ENCODE results near the gene C5orf34.
"Not testable (repeated sequence)": the region's sequence is repeated elsewhere in the genome, so short reads cannot be mapped to it uniquely, and the experiment has no call there.

Gene C5orf34, protein sequence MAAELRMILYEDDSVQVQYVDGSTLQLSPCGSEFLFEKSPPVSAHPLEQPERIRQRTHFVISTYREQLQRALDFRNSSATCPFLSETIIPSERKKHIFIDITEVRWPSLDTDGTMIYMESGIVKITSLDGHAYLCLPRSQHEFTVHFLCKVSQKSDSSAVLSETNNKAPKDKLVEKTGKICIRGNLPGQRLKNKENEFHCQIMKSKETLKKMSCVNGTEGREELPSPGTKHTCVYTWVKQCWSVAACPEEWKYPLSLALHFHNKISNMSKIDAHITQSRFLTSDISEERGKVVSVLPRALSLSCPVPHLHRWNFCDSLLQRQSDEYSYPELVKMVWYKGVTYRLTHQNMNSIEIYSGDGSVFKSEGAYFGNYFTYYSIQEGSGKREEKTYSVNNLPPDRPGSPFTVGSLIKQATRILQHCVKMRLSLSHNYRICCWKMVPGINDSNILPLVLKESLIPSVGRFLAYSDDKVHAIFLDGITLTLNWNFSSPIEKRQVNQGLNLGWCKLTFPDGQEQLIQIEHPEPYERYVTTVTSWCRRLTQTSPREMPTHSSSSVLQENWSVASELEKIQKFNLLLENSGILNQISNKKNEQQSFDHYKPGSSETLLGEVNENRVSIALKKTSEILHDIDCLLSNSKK

GRCh38 chr5:43514816-43515677 lies at the start of gene C5orf34:
TSS of gene C5orf34 (minus strand) at chr5:43515148. CDS start at chr5:43509339, 5,809 bp downstream.
- DNase-seq: peak; percentile 98

- no peak for DNase-seq
Measured at GRCh38 chr5:43564289-43564850, 49.4 kb upstream of the C5orf34 start.

GRCh38 chr5:43563321-43563720 lies 48.4 kb upstream of the C5orf34 start:
- DNase-seq: no peak

- DNase-seq: no peak
Measured at GRCh38 chr5:43561356-43561755, 46.4 kb upstream of the C5orf34 start.

- no peak for DNase-seq
Measured at GRCh38 chr5:43560128-43560527, 45.2 kb upstream of the C5orf34 start.

DNA sequence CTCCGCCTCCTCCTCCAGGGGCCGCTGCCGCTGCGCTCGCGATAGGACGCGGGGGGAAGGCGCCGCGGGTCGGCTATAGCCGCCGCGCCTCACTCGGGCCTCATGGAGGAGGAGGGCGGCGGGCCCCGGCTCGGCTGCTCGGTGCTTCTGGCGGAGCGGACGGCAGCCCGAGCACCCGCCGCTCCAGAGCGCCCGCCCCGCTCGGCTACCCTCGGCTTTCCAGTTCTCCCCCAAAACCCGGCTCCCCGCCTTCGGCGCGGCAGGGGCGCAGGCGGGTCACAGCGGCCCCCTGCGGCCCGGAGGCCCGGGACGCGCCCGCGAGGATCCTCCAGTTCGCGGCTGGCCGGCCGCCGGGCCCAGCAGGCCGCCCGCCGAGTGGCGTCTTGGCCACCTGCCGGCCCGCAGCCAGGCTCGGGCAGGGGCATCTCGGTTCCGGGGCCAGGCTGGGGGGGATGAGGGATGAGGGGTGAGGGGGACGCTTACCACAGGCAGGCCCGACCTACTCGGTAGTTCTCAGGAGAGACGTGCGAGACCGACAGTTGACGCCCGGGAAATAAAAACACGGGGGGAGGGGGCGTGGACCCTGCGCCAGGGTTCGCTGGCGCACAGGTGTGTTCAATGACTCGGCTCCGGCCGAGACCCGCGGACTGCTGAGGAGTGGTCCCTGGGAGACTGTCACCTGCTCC lies 42.1 kb upstream of the C5orf34 start, which contains the start of gene PAIP1:
Gene PAIP1, minus strand, starts transcription at position 221 of the 686 bp plus-strand sequence. CDS start 231 bp downstream, outside the sequence.
- peak; percentile 84 for DNase-seq

DNA sequence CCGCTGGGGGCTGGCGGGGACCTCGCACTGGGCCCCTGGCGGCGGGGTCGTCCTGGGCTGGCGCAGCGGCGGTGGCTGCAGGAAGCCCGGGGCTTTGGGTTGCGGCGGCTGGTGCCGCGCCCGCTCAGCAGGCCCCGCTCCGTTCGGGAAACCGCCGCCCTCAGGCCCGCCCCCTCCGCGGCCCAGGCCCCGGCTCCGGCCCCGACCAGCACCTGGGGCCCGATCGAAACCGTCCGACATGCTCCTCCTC lies 41.6 kb upstream of the C5orf34 start:
- not testable (repeated sequence) for DNase-seq

DNA sequence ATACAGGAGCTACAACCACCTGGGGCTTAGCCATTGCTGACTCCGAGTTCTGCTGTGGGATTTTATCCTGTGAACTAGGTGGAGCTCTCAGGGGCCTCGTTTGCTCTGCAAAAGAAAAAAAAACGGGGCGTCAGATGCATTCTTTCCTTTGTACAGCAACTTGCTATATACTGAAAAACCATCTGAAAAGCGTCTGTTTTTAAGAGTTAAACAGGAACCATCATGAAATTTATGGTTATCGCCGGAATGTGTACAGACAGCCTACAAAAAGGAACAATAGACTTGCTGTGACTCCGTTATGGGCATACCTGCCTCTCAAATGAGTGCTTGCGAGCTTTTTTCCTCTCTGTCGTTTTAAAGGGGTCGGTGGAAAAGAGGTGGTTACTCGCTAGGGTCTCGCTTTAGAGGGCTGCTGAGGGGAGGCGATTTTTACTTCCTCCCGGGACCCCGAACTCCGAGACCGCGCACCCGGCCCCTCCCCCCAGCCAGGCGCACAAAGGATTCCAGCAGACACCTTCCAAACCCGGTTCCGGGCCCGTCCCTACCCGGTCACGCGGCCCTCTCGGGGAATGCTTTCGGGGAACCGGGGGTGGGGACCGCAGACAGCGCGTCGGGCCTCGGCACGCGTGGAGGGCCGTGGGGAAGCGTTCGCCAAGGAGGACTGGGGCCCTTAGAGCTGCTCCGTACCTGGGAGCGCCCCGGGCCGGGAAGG lies 41.1 kb upstream of the C5orf34 start:
- DNase-seq: peak; percentile 62

GRCh38 chr5:43554497-43554896 lies 39.5 kb upstream of the C5orf34 start:
- no peak for DNase-seq

DNA sequence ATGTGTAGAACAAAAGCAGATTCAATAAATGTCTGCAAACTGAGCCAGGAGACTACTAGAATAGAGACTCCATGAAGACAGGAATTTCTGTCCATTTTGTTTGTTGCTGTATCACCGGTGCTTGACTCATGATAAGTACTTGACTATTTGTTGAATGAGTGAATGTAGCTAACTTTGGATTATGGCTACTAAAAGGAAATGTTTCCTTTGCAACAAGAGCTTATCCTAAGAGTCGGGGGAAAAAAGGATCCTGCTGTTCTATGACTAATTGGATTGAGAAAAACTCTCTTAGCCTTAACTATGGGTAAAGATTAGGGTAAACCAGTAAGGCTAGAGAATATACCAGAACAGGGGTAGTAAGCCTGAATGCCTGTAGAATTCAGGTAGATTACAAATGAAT lies 38.4 kb upstream of the C5orf34 start:
- no peak for DNase-seq

- no peak for DNase-seq
Measured at GRCh38 chr5:43551731-43552130, 36.8 kb upstream of the C5orf34 start.

DNA sequence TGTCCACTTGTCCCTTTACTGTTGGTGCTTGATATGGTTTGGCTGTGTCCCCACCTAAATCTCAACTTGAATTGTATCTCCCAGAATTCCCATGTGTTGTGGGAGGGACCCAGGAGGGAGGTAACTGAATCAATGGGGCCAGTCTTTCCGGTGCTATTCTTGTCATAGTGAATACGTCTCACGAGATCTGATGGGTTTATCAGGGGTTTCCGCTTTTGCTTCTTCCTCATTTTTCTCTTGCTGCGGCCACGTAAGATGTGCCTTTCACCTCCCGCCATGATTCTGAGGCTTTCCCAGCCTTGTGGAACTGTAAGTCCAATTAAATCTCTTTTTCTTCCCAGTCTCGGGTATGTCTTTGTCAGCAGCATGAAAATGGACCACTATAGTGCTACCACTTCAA lies 34.3 kb upstream of the C5orf34 start:
- DNase-seq: not testable (repeated sequence)

- no peak for DNase-seq
Measured at GRCh38 chr5:43548358-43548757, 33.4 kb upstream of the C5orf34 start.

- DNase-seq: no peak
Measured at GRCh38 chr5:43547532-43547931, 32.6 kb upstream of the C5orf34 start.

- no peak for DNase-seq
Measured at GRCh38 chr5:43543434-43543833, 28.5 kb upstream of the C5orf34 start.

DNA sequence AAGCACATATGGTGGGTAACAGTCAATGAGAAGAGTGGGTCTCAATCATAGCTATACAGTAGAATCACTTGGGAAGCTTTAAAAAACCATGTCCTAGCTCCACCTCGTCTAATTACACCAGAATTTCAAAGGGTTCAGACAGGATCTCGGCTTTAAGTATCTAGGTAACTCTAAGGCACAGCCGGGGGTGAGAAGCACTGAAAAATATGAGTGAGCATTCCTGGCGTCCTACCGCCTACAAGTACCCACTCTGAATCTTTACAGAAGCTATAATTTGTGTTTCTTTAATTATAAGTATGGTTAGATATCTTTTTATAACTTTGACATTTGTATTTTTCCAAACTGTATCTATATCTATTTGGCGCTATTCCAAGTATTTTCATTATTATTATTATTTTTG lies 25.8 kb upstream of the C5orf34 start:
- no peak for DNase-seq

DNA sequence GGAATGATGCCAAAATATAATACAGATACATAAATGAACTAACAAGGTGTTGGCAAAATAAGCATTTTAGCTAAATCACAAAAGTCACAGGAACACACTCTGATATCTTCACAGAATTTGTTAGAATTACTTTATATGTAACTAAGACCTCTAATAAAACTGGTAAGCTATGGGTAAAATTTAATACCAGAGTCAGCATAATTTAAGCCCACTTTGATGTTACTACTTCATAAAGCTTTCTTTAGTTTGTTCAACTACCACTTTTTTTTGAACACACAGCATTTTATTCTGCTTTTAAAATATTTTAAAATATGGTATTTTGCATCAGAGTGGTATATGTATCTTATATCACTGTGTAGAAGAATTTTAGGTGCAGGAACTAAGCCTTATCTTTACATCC lies 22.0 kb upstream of the C5orf34 start:
- DNase-seq: no peak

DNA sequence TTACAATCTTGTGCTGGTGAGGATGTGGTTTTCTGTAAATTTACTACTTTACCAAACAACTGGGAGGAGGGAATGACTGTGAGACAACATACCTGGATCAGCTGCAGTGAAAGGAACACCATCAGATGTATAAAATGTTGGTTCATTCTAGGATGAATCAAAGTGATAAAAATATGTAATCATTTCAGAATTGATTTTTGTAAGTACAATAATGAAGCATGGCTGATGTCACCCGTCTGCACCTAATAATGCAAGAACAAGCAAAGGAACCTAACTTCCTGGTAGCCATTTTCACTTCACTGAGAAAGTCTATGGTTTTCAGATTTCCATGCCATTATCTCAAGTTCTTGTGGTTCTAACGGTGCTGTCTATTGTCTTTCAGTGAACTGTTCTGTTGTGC lies 18.7 kb upstream of the C5orf34 start:
- no peak for DNase-seq

DNA sequence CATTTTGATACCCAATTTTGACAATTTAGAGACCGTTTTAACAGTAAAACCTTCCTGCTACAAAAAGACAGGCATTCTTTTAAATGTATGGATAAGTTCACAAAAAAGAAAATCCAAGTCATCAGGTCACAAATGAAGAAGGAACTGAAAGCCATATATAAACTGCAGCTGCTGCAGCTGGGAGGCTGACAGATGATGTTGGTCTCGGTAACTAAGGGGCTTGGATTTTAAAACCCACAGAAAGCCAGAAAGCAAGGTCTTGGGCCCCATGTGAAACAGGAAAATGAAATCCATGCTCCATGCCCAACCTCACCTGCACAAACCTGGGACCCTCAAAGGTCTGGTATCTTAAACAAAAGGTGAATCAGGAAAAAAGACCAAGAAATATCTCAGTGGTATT lies 15.7 kb upstream of the C5orf34 start:
- DNase-seq: no peak

GRCh38 chr5:43523662-43524072 lies 8.7 kb upstream of the C5orf34 start:
- no peak for DNase-seq

DNA sequence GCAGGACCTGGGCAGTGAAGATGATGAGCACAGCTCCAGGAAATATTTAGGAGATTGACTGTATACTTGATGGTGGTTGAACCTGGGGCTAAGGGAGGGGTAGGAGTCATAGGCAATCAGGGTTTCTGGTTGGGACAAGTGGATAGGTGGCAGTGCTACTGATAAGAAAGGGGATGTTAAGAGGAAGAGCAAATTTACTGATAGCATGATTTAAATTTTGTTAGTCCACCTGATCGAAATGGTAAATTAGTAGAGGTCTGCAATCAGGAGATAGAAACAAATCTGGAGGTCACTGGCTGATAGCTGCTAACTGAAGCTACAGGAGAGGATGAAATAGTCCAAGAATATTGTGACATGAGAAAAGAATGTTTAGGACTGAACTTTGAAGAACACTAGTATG lies 5.7 kb upstream of the C5orf34 start:
- no peak for DNase-seq

GRCh38 chr5:43515678-43516048 lies 715 bp upstream of the C5orf34 start:
- DNase-seq: no peak

Measured in CD4-positive, alpha-beta T cell treated with Interleukin-17A for 4 hours (primary cell).